Body of pancreas (tissue), 4 donors: Measurements from ENCODE around the gene TTLL9. TPM values are rescaled to one million over a fixed set of nuclear protein-coding genes. Genes with fewer than 3 reads are reported as not detected.

Experiments
- ATAC-seq: fragments of 150-250 bp; one replicate; pipeline ENCODE4 v1.9.1; 2016
- DNase-seq, 4 donors: peaks; one replicate each; pipeline ENCODE4 v3.0.0-alpha.2; 2019
- H3K27ac ChIP-seq, 4 donors: fragments of 200-600 bp; sonication (generic); 1 replicate in 3 of 4; 2 replicates in 1 of 4; pipeline versions ENCODE4 v1.5.1 to v1.6.1; 2016 to 2019; ENCODE audit warnings: mild to moderate bottlenecking in 1 of 4, mixed read lengths in 1 of 4, moderate library complexity in 1 of 4
- H3K27me3 ChIP-seq, 2 donors: fragments of 200-600 bp; sonication (generic); one replicate each; pipeline ENCODE4 v1.6.0; 2016; ENCODE audit warnings: mild to moderate bottlenecking in 1 of 2
- H3K36me3 ChIP-seq, 2 donors: fragments of 200-600 bp; sonication (generic); replicated peaks in 1 of 2; 2 replicates each; pipeline ENCODE4 v1.5.1; 2016; ENCODE audit warnings: low read depth in 2 of 2; ENCODE audit not compliant: insufficient read depth in 1 of 2
- H3K4me1 ChIP-seq: fragments of 200-600 bp; sonication (generic); one replicate; pipeline ENCODE4 v1.6.0; 2016
- H3K4me3 ChIP-seq, 2 donors: fragments of 200-600 bp; sonication (generic); 1 replicate in 1 of 2; 2 replicates in 1 of 2; pipeline ENCODE4 v1.5.1; 2016 to 2019
- H3K9me3 ChIP-seq, 3 donors: fragments of 200-600 bp; sonication (generic); 1 replicate in 2 of 3; 2 replicates in 1 of 3; pipeline ENCODE4 v1.5.1; 2016
- CTCF ChIP-seq, 7 experiments: fragments of 450-650 bp in 4 of 7; fragments of 200-600 bp in 3 of 7; sonication (generic) in 3 of 7; IDR thresholded peaks; one replicate each; pipeline ENCODE4 v1.5.1; 2016 to 2019; ENCODE audit warnings: antibody characterized with exemption in 7 of 7
- POLR2A ChIP-seq, 3 donors: fragments of 450-650 bp; IDR thresholded peaks; one replicate each; pipeline ENCODE4 v1.6.1; 2016; ENCODE audit warnings: antibody characterized with exemption in 3 of 3, mild to moderate bottlenecking in 2 of 3
- WGBS, 2 donors: methylation state at CpG; one replicate each; pipeline ENCODE4 v1.1.5; 2017; 5-methylcytosine and 5-hydroxymethylcytosine counted together
- intact Hi-C: fragments of 100-400 bp; cut with DNase I; formaldehyde crosslinking; loops from one replicate; pipeline ENCODE4 v1.15.1; 2023
- total RNA-seq, 2 donors: library from RNA; depleted of rRNA; stranded (reverse); fragments of >200 nt; gene quantifications; one replicate each; pipeline ENCODE4 v1.1.0, GENCODE V29; 2016

Gene TTLL9
- total RNA-seq, 2 donors from 2014 or later: 0.52 to 0.99 TPM

GRCh38 chr20:31930779-31931178 lies 60.3 kb downstream of the TTLL9 start:
- Histone ChIP-seq H3K4me1 (no peaks in the 10 kb centered on the region), H3K27me3 (no peaks in the 10 kb centered on the region), H3K4me3 (no peak overlapping the region), H3K27ac (no peak overlapping the region), H3K9me3 (no peaks in the 10 kb centered on the region), H3K36me3 (no peaks in the 10 kb centered on the region)
- intact Hi-C loops: no loop called here
- TF ChIP-seq CTCF (IDR thresholded peaks at IDR 0.05) (no peak), POLR2A (IDR thresholded peaks at IDR 0.05) (no peak)
- 37 to 42% methylated on average over 5 of the region's 5 CpGs for WGBS, 2 donors
- DNase-seq (no peak), ATAC-seq (no peak)

- Histone ChIP-seq H3K4me3 (no peak overlapping the region), H3K27ac (no peak overlapping the region), H3K4me1 (no peaks in the 10 kb centered on the region), H3K9me3 (no peaks in the 10 kb centered on the region), H3K36me3 (no peaks in the 10 kb centered on the region), H3K27me3 (no peaks in the 10 kb centered on the region)
- ATAC-seq (no peak), DNase-seq (no peak)
- 74 to 79% methylated on average over 10 of the region's 10 CpGs for WGBS, 2 donors
- TF ChIP-seq CTCF (IDR thresholded peaks at IDR 0.05) (no peak), POLR2A (IDR thresholded peaks at IDR 0.05) (no peak)
- intact Hi-C loops: no loop called here
Observed at GRCh38 chr20:31933698-31934097, 63.3 kb downstream of the TTLL9 start.

GRCh38 chr20:31934491-31934890 lies 64.1 kb downstream of the TTLL9 start:
- intact Hi-C loops: no loop called here
- DNase-seq (no peak), ATAC-seq (no peak)
- TF ChIP-seq POLR2A (IDR thresholded peaks at IDR 0.05): no peak
- no peak for TF ChIP-seq CTCF (IDR thresholded peaks at IDR 0.05)
- H3K27ac ChIP-seq: no peak overlapping the region
- H3K4me3 ChIP-seq: no peak overlapping the region
- H3K36me3 ChIP-seq: no peaks in the 10 kb centered on the region
- H3K4me1 ChIP-seq: no peaks in the 10 kb centered on the region
- 67 to 74% methylated on average over 12 of the region's 14 CpGs for WGBS, 2 donors
- H3K9me3 ChIP-seq: no peaks in the 10 kb centered on the region
- H3K27me3 ChIP-seq: no peaks in the 10 kb centered on the region

GRCh38 chr20:31934968-31935764 lies 64.7 kb downstream of the TTLL9 start:
- DNase-seq (no peak), ATAC-seq (no peak)
- Histone ChIP-seq H3K27me3 (no peaks in the 10 kb centered on the region), H3K4me3 (no peak overlapping the region), H3K9me3 (no peaks in the 10 kb centered on the region), H3K4me1 (no peaks in the 10 kb centered on the region), H3K36me3 (no peaks in the 10 kb centered on the region), H3K27ac (no peak overlapping the region)
- TF ChIP-seq CTCF (IDR thresholded peaks at IDR 0.05) (no peak), POLR2A (IDR thresholded peaks at IDR 0.05) (no peak)
- intact Hi-C loops: no loop called here
- WGBS, 2 donors: 56 to 57% methylated on average over 7 to 8 of the region's 8 CpGs

GRCh38 chr20:31936420-31936819 lies 66.0 kb downstream of the TTLL9 start:
- WGBS, 2 donors: 64 to 82% methylated on average over 4 of the region's 4 CpGs

More at GRCh38 chr20:31936420-31936819, 66.0 kb downstream of the TTLL9 start:
- ATAC-seq: no peak
- TF ChIP-seq CTCF (IDR thresholded peaks at IDR 0.05) (no peak), POLR2A (IDR thresholded peaks at IDR 0.05) (no peak)
- no peaks in the 10 kb centered on the region for H3K36me3 ChIP-seq
- no peaks in the 10 kb centered on the region for H3K27me3 ChIP-seq
- no peak overlapping the region for H3K27ac ChIP-seq
- H3K4me3 ChIP-seq: no peak overlapping the region
- H3K4me1 ChIP-seq: no peaks in the 10 kb centered on the region
- no peaks in the 10 kb centered on the region for H3K9me3 ChIP-seq
- intact Hi-C loops: no loop called here
- no peak for DNase-seq
